ENCODE data around the gene PDE10A.

DNA sequence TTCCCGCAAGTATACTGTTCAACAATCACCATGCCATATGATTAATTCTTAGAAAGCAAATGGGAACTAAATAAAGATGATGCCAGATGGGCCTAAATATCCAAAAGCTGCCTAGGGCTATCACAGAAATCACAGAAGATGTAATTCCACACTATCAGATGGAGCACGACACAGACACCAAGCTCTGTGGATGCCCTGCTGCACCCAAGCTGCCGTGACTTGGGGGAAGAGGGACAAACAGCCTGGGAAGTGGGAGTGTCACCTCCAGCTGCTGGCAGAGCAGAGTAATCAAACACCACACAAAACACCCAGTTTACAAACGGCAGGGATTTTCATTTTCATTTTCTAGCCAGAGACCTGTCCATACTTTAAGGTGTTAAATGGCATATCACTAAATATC is 35.7 kb downstream of the PDE10A start:
- TF ChIP-seq POLR2AphosphoS5 (IDR thresholded peaks at IDR 0.05) = no peak
- no peak for TF ChIP-seq EP300 (IDR thresholded peaks at IDR 0.05)
- TF ChIP-seq, protein P1, sequence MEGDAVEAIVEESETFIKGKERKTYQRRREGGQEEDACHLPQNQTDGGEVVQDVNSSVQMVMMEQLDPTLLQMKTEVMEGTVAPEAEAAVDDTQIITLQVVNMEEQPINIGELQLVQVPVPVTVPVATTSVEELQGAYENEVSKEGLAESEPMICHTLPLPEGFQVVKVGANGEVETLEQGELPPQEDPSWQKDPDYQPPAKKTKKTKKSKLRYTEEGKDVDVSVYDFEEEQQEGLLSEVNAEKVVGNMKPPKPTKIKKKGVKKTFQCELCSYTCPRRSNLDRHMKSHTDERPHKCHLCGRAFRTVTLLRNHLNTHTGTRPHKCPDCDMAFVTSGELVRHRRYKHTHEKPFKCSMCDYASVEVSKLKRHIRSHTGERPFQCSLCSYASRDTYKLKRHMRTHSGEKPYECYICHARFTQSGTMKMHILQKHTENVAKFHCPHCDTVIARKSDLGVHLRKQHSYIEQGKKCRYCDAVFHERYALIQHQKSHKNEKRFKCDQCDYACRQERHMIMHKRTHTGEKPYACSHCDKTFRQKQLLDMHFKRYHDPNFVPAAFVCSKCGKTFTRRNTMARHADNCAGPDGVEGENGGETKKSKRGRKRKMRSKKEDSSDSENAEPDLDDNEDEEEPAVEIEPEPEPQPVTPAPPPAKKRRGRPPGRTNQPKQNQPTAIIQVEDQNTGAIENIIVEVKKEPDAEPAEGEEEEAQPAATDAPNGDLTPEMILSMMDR (IDR thresholded peaks at IDR 0.05) = no peak

Measured in esophagus muscularis mucosa (tissue), 4 donors.